Left ventricle myocardium inferior (tissue), 1 donor: Measurements from ENCODE around the gene KRTAP5-1. TPM values are rescaled to one million over a fixed set of nuclear protein-coding genes. Genes with fewer than 3 reads are reported as not detected.

ENCODE experiments used
- DNase-seq: peaks from one replicate; pipeline ENCODE4 v3.0.0-alpha.2; 2020
- H3K27ac ChIP-seq: fragments of 200-600 bp; replicated peaks from 2 replicates; pipeline ENCODE4 v1.8.0; 2021
- H3K27me3 ChIP-seq: fragments of 200-600 bp; 2 replicates; pipeline ENCODE4 v1.8.0; 2021; ENCODE audit warnings: low read depth
- H3K36me3 ChIP-seq: fragments of 200-600 bp; 2 replicates; pipeline ENCODE4 v1.8.0; 2021
- H3K4me1 ChIP-seq: fragments of 200-600 bp; 2 replicates; pipeline ENCODE4 v1.8.0; 2021
- H3K4me3 ChIP-seq: fragments of 200-600 bp; 2 replicates; pipeline ENCODE4 v1.8.0; 2021; ENCODE audit warnings: mild to moderate bottlenecking, moderate library complexity
- H3K9me3 ChIP-seq: fragments of 200-600 bp; replicated peaks from 2 replicates; pipeline ENCODE4 v1.8.0; 2021
- intact Hi-C: fragments of 100-400 bp; cut with micrococcal nuclease; formaldehyde crosslinking; loops from one replicate; pipeline ENCODE4 v1.11.0; 2022
- total RNA-seq: library from RNA; stranded (reverse); fragmentation: NEBNext Ultra II Directional; extraction: Animal tissue kit (Norgen Biotek cat#: 25700); gene quantifications from one replicate; pipeline ENCODE4 v1.2.1, GENCODE V29; 2021
- TF ChIP-seq, protein P1 (sequence below): fragments of 200-600 bp; IDR thresholded peaks from 2 replicates; pipeline ENCODE4 v1.8.0; 2021; ENCODE audit warnings: antibody characterized with exemption, mild to moderate bottlenecking, borderline replicate concordance
- donor health status: DM: no; HTN: yes; CAD: no; lungs with severe emphysema.

KRTAP5-1 gene
- total RNA-seq, 1 donor from 2014 or later = not detected

DNA sequence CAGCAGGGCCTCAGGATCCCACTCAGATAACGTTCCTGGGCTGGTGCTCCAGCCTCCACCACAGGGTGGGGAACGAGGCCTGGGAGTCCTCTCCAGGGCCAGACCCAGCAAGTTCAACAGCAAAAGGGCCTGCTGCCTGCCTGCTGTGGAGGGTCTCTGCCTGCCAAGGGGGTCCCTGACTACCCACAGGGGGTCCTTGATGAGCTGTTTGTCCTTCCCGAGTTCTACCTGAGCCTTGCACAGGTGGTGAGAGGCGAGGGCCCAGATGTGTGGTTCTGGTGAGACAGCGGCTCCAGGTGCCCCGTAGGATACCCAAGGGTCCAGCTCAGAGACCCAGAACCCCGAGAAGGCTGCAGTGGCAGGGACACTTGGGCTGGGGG is 17.4 kb downstream of the KRTAP5-1 start:
- H3K4me1 ChIP-seq = peaks cover 83% of the 10 kb centered on the region
- H3K9me3 ChIP-seq = no peaks in the 10 kb centered on the region
- TF ChIP-seq, protein P1, sequence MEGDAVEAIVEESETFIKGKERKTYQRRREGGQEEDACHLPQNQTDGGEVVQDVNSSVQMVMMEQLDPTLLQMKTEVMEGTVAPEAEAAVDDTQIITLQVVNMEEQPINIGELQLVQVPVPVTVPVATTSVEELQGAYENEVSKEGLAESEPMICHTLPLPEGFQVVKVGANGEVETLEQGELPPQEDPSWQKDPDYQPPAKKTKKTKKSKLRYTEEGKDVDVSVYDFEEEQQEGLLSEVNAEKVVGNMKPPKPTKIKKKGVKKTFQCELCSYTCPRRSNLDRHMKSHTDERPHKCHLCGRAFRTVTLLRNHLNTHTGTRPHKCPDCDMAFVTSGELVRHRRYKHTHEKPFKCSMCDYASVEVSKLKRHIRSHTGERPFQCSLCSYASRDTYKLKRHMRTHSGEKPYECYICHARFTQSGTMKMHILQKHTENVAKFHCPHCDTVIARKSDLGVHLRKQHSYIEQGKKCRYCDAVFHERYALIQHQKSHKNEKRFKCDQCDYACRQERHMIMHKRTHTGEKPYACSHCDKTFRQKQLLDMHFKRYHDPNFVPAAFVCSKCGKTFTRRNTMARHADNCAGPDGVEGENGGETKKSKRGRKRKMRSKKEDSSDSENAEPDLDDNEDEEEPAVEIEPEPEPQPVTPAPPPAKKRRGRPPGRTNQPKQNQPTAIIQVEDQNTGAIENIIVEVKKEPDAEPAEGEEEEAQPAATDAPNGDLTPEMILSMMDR = no peak
- H3K27me3 ChIP-seq = no peaks in the 10 kb centered on the region
- no peak for DNase-seq
- H3K36me3 ChIP-seq = peaks cover 14% of the 10 kb centered on the region
- H3K27ac ChIP-seq = peak overlapping the region; percentile 19
- intact Hi-C loops = no loop called here
- no peak overlapping the region for H3K4me3 ChIP-seq

DNA sequence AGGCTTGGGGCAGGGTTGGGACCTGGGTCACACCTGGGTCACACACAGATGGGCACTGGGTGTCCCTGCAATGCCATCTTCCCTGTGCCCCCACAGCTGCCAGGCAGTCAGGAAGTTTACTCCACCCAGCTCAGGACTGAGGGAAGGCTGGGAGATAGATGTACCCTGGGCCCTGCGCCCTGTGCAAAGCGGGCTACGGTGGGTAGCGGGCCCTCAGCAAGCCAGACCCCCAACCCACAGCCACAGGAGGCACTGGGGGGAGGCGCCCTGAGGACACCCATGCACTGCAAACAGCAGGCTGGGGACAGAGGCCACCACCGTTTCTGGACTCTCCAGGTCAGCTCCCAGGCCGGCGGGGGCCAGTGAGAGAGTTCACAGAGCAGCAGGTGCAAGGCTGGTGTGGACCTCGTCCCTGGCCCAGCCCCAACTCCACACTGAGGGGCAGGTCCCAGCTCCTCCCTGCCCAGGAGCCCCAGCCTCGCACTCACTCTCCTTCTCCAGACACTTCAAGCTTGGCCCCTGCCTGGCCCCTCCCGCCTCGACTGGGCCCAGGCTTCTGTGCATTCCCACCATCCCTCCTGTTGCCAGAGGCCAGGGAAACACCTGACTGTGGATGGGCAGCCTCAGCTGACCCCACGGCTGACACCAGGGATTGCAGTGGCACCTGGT is 17.9 kb downstream of the KRTAP5-1 start:
- intact Hi-C loops = no loop called here
- DNase-seq = no peak
- peaks cover 78% of the 10 kb centered on the region for H3K4me1 ChIP-seq

DNA sequence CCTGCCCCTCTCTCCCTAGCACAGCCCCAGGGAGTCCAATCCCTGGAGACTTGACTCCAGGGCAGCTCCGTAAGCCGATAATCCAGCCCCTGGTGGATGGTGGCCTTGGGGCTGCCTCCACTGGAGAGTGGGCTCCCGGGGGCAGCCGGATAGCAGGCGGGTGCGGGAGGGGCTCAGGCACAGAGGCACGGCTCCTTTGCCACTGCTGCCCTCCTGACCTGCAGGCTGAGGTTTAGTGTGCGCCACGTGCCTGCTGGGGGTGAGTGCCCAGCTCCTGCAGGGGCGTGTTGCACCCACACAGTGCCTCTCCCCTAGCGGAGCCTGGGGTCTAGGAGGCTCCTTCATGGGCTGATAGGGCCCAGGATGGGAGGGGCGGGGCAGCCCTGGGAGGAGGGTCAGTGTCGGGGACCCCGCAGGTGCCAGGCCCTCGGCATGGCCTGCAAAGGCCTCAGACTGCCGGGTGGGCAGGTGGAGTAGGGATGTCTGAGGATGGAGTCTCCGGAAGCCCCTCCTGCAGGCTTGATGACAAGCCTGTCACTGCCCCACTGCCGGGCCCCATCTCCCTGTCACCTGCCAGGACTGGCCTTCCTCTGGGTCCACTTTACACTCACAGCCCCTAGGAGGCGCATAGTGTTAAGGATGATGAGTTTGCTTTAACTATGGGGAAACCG is 18.6 kb downstream of the KRTAP5-1 start:
- Histone ChIP-seq H3K36me3 (peaks cover 19% of the 10 kb centered on the region), H3K27ac (no peak overlapping the region), H3K4me3 (no peak overlapping the region), H3K9me3 (no peaks in the 10 kb centered on the region), H3K27me3 (no peaks in the 10 kb centered on the region), H3K4me1 (peaks cover 78% of the 10 kb centered on the region)
- DNase-seq = no peak
- TF ChIP-seq, protein P1 = no peak
- intact Hi-C loops = no loop called here

More for the DNA sequence above, 17.9 kb downstream of the KRTAP5-1 start:
- Histone ChIP-seq H3K36me3 (peaks cover 17% of the 10 kb centered on the region), H3K27ac (peak overlapping the region; percentile 19), H3K4me3 (no peak overlapping the region), H3K9me3 (no peaks in the 10 kb centered on the region), H3K27me3 (no peaks in the 10 kb centered on the region)
- TF ChIP-seq, protein P1 = no peak

DNA sequence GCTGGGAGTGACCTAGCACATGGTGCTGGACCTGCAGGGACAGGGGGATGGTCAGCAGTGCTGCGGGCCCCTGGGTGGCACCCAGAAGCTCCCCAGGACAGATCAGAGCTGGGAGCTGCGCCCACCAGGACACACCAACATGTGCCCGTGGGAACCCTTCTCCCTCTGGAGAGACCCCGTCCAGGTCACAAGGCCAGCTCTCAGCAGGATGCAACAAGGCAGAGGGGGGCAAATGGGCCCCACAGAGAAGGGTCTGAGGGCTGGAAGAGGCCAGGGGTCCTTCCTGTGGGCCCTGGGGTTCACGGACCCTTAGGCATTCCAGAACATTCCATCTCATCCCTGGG is 19.2 kb downstream of the KRTAP5-1 start:
- Histone ChIP-seq H3K27ac (no peak overlapping the region), H3K4me1 (peaks cover 74% of the 10 kb centered on the region)

DNA sequence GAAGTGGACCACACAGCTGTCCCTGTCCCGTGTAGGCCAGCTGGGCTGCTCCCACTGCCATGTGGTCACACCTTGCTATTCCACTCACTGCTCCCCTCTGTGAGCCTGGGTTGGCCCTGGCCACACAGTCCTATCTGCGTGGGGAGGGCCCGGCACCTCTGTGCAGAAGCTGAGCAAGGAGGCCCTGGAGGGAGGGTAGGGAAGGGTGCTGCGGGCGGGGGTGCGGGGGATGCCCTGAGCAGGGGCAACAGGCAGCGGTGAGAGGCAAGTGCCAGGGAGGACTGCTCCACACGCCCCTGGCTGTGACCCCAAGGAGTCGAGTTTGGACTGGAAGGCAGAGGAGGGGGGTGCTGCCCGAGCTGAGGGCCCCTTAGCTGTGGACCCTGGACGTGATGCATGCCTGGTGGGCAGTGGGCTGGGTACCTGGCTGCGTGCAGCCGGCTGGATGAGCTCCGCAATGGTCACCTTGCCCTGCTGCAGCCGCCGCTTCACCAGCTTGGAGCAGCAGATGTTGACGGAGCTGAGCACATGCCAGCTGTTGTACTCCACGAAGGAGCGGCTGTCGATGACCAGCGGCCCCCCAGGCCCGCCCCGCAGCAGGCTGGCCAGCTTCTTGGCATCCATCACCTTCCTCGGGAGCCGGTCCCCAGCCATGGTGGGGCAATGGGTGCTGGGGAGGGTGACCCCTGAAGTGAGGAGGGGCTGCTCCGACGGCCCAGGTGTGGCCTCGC is 19.7 kb downstream of the KRTAP5-1 start:
- DNase-seq = no peak
- H3K9me3 ChIP-seq = no peaks in the 10 kb centered on the region
- peaks cover 21% of the 10 kb centered on the region for H3K36me3 ChIP-seq
- peak overlapping the region; percentile 76 for H3K27ac ChIP-seq
- H3K4me3 ChIP-seq = no peak overlapping the region
- intact Hi-C loops = no loop called here
- no peaks in the 10 kb centered on the region for H3K27me3 ChIP-seq
- H3K4me1 ChIP-seq = peaks cover 74% of the 10 kb centered on the region
- TF ChIP-seq, protein P1 = no peak

More for the DNA sequence above, 19.2 kb downstream of the KRTAP5-1 start:
- no peak for DNase-seq
- TF ChIP-seq, protein P1 = no peak
- no peaks in the 10 kb centered on the region for H3K27me3 ChIP-seq
- H3K9me3 ChIP-seq = no peaks in the 10 kb centered on the region
- intact Hi-C loops = no loop called here
- H3K36me3 ChIP-seq = peaks cover 21% of the 10 kb centered on the region
- no peak overlapping the region for H3K4me3 ChIP-seq
